Heart left ventricle (tissue), 16 donors: Measurements from ENCODE around the gene THEM5. TPM values are rescaled to one million over a fixed set of nuclear protein-coding genes. Genes with fewer than 3 reads are reported as not detected.

ENCODE experiments used
- ATAC-seq, 4 donors: fragments of 200-7000 bp; cut with Tn5 transposase; one replicate each; pipeline ENCODE4 v1.9.1; 2020 to 2022; ENCODE audit warnings: moderate library complexity in 4 of 4, mild to moderate bottlenecking in 3 of 4, moderate number of reproducible peaks in 1 of 4
- DNase-seq, 5 donors: peaks; one replicate each; pipeline ENCODE4 v3.0.0-alpha.2; 2020
- H3K27ac ChIP-seq, 12 donors: fragments of 200-600 bp; sonication (generic) in 4 of 12; one replicate each; pipeline versions ENCODE4 v1.5.0 to v1.8.0; 2016 to 2022; ENCODE audit warnings: mild to moderate bottlenecking in 2 of 12
- H3K27me3 ChIP-seq, 9 donors: fragments of 200-600 bp; sonication (generic) in 2 of 9; one replicate each; pipeline versions ENCODE4 v1.5.1 to v1.8.0; 2016 to 2022; ENCODE audit warnings: mild to moderate bottlenecking in 3 of 9
- H3K36me3 ChIP-seq, 9 donors: fragments of 200-600 bp; sonication (generic) in 2 of 9; one replicate each; pipeline versions ENCODE4 v1.5.0 to v1.8.0; 2018 to 2022; ENCODE audit warnings: mild to moderate bottlenecking in 2 of 9
- H3K4me1 ChIP-seq, 12 donors: fragments of 200-600 bp; sonication (generic) in 4 of 12; one replicate each; pipeline versions ENCODE4 v1.5.0 to v1.8.0; 2016 to 2022; ENCODE audit warnings: mild to moderate bottlenecking in 3 of 12
- H3K4me3 ChIP-seq, 12 donors: fragments of 200-600 bp; sonication (generic) in 4 of 12; one replicate each; pipeline versions ENCODE4 v1.5.0 to v1.8.0; 2017 to 2022; ENCODE audit warnings: mild to moderate bottlenecking in 9 of 12, moderate library complexity in 4 of 12
- H3K9me3 ChIP-seq, 12 donors: fragments of 200-600 bp; sonication (generic) in 4 of 12; one replicate each; pipeline versions ENCODE4 v1.5.0 to v1.8.0; 2016 to 2022; ENCODE audit warnings: mild to moderate bottlenecking in 1 of 12
- CTCF ChIP-seq, 12 donors: fragments of 200-600 bp; sonication (generic) in 4 of 12; IDR thresholded peaks; one replicate each; pipeline versions ENCODE4 v1.5.0 to v1.8.0; 2018 to 2022; ENCODE audit warnings: antibody characterized with exemption in 12 of 12, mild to moderate bottlenecking in 5 of 12
- POLR2A ChIP-seq, 2 donors: fragments of 450-650 bp; IDR thresholded peaks; one replicate each; pipeline ENCODE4 v1.6.1; 2017; ENCODE audit warnings: antibody characterized with exemption in 2 of 2, mild to moderate bottlenecking in 2 of 2, moderate library complexity in 2 of 2
- WGBS, 4 donors: extraction: QIAGEN DNeasy Blood & Tissue Kit in 2 of 4; methylation state at CpG; one replicate each; pipeline versions ENCODE4 v1.1.5 to v1.1.7; 2013 to 2018; 5-methylcytosine and 5-hydroxymethylcytosine counted together
- intact Hi-C, 10 donors: fragments of 100-400 bp; cut with DNase I; formaldehyde crosslinking; loops; one replicate each; pipeline versions ENCODE4 v1.11.1 to v1.14.2; 2022
- polyA plus RNA-seq, 2 donors: library from polyadenylated mRNA; stranded (reverse); fragments of 200-250 nt; gene quantifications; one replicate each; pipeline ENCODE4 v1.2.3, GENCODE V29; 2013
- total RNA-seq, 9 donors: library from RNA; depleted of rRNA in 2 of 9; stranded (reverse); fragments of >200 nt in 2 of 9; fragmentation: NEBNext Ultra II Directional in 3 of 9; extraction: Animal tissue kit (Norgen Biotek cat#: 25700) in 3 of 9; gene quantifications; one replicate each; pipeline versions ENCODE4 v1.1.0 to v1.2.4, GENCODE V29; 2016 to 2023
- donor health status: ischemic (EF 13 %, LVEDD 7.1; RV severe dilation, severe dysfunction).
- donor health status: healthy with polysubstance abuse.
- donor health status: DM: no; HTN: yes; CAD: no.
- donor health status: DM: no; HTN: no; CAD: no.
- donor health status: ischemic (EF 25% LVEDD 6.9; RV normal size, moderate dysfunction).
- donor health status: ischemic (EF 25% LVEDD 5.7; RV mildly dilated, moderate dysfunction).
- donor health status: healthy.
- donor health status: DM: yes; HTN: yes; CAD: no.
- donor health status: ischemic (EF 35%, LVEDD 5.7; RV mildly dilated, moderate dysfunction).
- donor health status: nonischemic (EF 11% LVEDD 7.7; RV severe dilation, severe dysfunction).
- donor health status: DM: yes; HTN: yes; CAD: no.
- donor health status: PGD.
- donor health status: ischemic (EF 29% LVEDD 5.4; RV normal size, mild dysfunction).
- donor health status: nonischemic (EF 23%, LVEDD 6.1; RV moderate dilation, normal function).

THEM5 gene
- total and polyA plus RNA-seq, 11 donors: 0.52 TPM; not detected in 10

- Histone ChIP-seq H3K4me3 (no peak overlapping the region), H3K27me3 (peaks cover 0 to 10% (median 0%) of the 10 kb centered on the region in 9 donors), H3K27ac (no peak overlapping the region), H3K36me3 (no peaks in the 10 kb centered on the region), H3K9me3 (no peaks in the 10 kb centered on the region), H3K4me1 (no peaks in the 10 kb centered on the region)
- ATAC-seq (no peak), DNase-seq (no peak)
- intact Hi-C loops: no loop called here
- TF ChIP-seq POLR2A (IDR thresholded peaks at IDR 0.05): no peak
- no peak for TF ChIP-seq CTCF (IDR thresholded peaks at IDR 0.05)
- 89 to 96% (median 90%) methylated on average over 3 to 5 of the region's 5 CpGs for WGBS, 4 donors
These were observed 51.1 kb downstream of the THEM5 start for GRCh38 chr1:151802372-151802771.

GRCh38 chr1:151801846-151802245, 51.7 kb downstream of the THEM5 start:
- DNase-seq: no peak
- no peak overlapping the region for H3K4me3 ChIP-seq
- H3K27ac ChIP-seq: no peak overlapping the region
- no peak for TF ChIP-seq POLR2A (IDR thresholded peaks at IDR 0.05)
- no peak for TF ChIP-seq CTCF (IDR thresholded peaks at IDR 0.05)
- no peak for ATAC-seq
- intact Hi-C loops: no loop called here
- peaks cover 0 to 10% (median 0%) of the 10 kb centered on the region in 9 donors for H3K27me3 ChIP-seq
- H3K9me3 ChIP-seq: no peaks in the 10 kb centered on the region
- WGBS, 4 donors: 90 to 100% (median 91%) methylated on average over 2 to 7 of the region's 7 CpGs
- no peaks in the 10 kb centered on the region for H3K4me1 ChIP-seq
- no peaks in the 10 kb centered on the region for H3K36me3 ChIP-seq

DNA sequence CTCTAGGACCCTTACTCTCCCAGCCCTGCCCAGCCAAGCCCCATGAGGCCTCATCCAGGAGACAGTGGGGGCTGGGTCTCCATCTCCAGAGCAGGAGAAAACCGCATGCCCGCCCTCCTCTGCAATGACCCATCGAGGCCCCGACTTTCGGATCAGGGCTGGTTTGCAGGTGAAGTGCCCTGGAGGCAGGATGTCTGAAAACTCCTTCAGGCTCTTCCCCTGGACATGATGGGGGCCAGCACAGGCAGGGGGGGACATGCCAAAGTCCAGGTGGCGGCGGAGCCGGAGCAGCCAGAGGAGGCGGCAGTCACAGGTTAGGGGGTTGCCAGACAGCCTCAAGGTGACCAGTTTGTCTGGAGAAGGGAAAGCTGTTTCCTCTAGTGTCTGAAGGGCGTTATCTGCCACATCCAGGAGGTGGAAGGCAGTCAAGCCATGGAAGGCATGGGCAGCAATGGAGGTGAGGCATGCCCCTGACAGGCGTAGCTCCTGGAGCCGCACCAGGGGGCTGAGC, 52.1 kb downstream of the THEM5 start:
- Histone ChIP-seq H3K9me3 (no peaks in the 10 kb centered on the region), H3K27me3 (peaks cover 0 to 10% (median 0%) of the 10 kb centered on the region in 9 donors), H3K4me3 (no peak overlapping the region), H3K27ac (no peak overlapping the region), H3K36me3 (no peaks in the 10 kb centered on the region), H3K4me1 (no peaks in the 10 kb centered on the region)
- intact Hi-C loops: no loop called here
- peak in 1 of 4 donors; percentile 21 for ATAC-seq
- no peak for TF ChIP-seq POLR2A (IDR thresholded peaks at IDR 0.05)
- TF ChIP-seq CTCF (IDR thresholded peaks at IDR 0.05): no peak
- WGBS, 4 donors: 89 to 96% (median 91%) methylated on average over 5 to 12 of the region's 12 CpGs
- no peak for DNase-seq

- no peak overlapping the region for H3K27ac ChIP-seq
- no peak for TF ChIP-seq CTCF (IDR thresholded peaks at IDR 0.05)
- no peak for TF ChIP-seq POLR2A (IDR thresholded peaks at IDR 0.05)
- no peak for ATAC-seq
- no peaks in the 10 kb centered on the region for H3K9me3 ChIP-seq
- intact Hi-C loops: no loop called here
- no peaks in the 10 kb centered on the region for H3K36me3 ChIP-seq
- no peak overlapping the region for H3K4me3 ChIP-seq
- 41 to 67% (median 60%) methylated on average over 7 to 8 of the region's 8 CpGs for WGBS, 4 donors
- peaks cover 0 to 10% (median 0%) of the 10 kb centered on the region in 9 donors for H3K27me3 ChIP-seq
- no peaks in the 10 kb centered on the region for H3K4me1 ChIP-seq
- DNase-seq: no peak
These were observed 52.7 kb downstream of the THEM5 start for GRCh38 chr1:151800830-151801229.
